Suprapubic skin (tissue), 4 donors: ENCODE measurements around the gene NEUROD6. TPM values are rescaled to one million over a fixed set of nuclear protein-coding genes. Genes with fewer than 3 reads are reported as not detected.

Source experiments
- DNase-seq, 2 donors: peaks; one replicate each; pipeline ENCODE4 v3.0.0-alpha.2; 2019; ENCODE audit warnings: low spot score in 2 of 2
- H3K27ac ChIP-seq: fragments of 200-600 bp; sonication (generic); one replicate; pipeline ENCODE4 v1.5.1; 2019
- H3K27me3 ChIP-seq: fragments of 200-600 bp; sonication (generic); one replicate; pipeline ENCODE4 v1.5.1; 2019
- H3K36me3 ChIP-seq: fragments of 200-600 bp; sonication (generic); one replicate; pipeline ENCODE4 v1.5.1; 2019
- H3K4me1 ChIP-seq: fragments of 200-600 bp; sonication (generic); one replicate; pipeline ENCODE4 v1.5.1; 2019
- H3K4me3 ChIP-seq: fragments of 200-600 bp; sonication (generic); one replicate; pipeline ENCODE4 v1.5.1; 2019; ENCODE audit warnings: mild to moderate bottlenecking
- H3K9me3 ChIP-seq: fragments of 200-600 bp; sonication (generic); one replicate; pipeline ENCODE4 v1.5.1; 2019
- CTCF ChIP-seq, 2 donors: fragments of 200-600 bp in 1 of 2; fragments of 450-650 bp in 1 of 2; sonication (generic) in 1 of 2; IDR thresholded peaks; one replicate each; pipeline ENCODE4 v1.5.1; 2016 to 2019; ENCODE audit warnings: antibody characterized with exemption in 2 of 2, mild to moderate bottlenecking in 1 of 2, moderate library complexity in 1 of 2
- EP300 ChIP-seq: sonication (generic); formaldehyde crosslinking; IDR thresholded peaks from one replicate; pipeline ENCODE4 v1.6.1; 2017; ENCODE audit warnings: antibody characterized with exemption
- POLR2A ChIP-seq, 2 donors: fragments of 450-650 bp; IDR thresholded peaks; one replicate each; pipeline ENCODE4 v1.6.1; 2017; ENCODE audit warnings: antibody characterized with exemption in 2 of 2, mild to moderate bottlenecking in 2 of 2, moderate library complexity in 2 of 2
- POLR2AphosphoS5 ChIP-seq, 3 donors: sonication (generic); formaldehyde crosslinking; IDR thresholded peaks; one replicate each; pipeline ENCODE4 v1.6.1; 2017; ENCODE audit warnings: antibody characterized with exemption in 3 of 3
- WGBS: methylation state at CpG from one replicate; pipeline ENCODE4 v1.1.5; 2018; 5-methylcytosine and 5-hydroxymethylcytosine counted together
- total RNA-seq, 4 donors: library from RNA; depleted of rRNA; stranded (reverse); fragments of >200 nt; gene quantifications; one replicate each; pipeline ENCODE4 v1.1.0, GENCODE V29; 2016

NEUROD6 gene
- total RNA-seq, 4 donors from 2014 or later = not detected

GRCh38 chr7:31362401-31362800, 21.9 kb upstream of the NEUROD6 start:
- TF ChIP-seq EP300 (no peak), POLR2AphosphoS5 (IDR thresholded peaks at IDR 0.05) (no peak), CTCF (IDR thresholded peaks at IDR 0.05) (no peak), POLR2A (IDR thresholded peaks at IDR 0.05) (no peak)

GRCh38 chr7:31358467-31358866, 17.9 kb upstream of the NEUROD6 start:
- Histone ChIP-seq H3K27me3 (no peaks in the 10 kb centered on the region), H3K4me3 (no peak overlapping the region), H3K36me3 (no peaks in the 10 kb centered on the region), H3K4me1 (no peaks in the 10 kb centered on the region), H3K27ac (no peak overlapping the region), H3K9me3 (no peaks in the 10 kb centered on the region)
- DNase-seq = no peak
- no peak for TF ChIP-seq CTCF (IDR thresholded peaks at IDR 0.05)
- no peak for TF ChIP-seq POLR2A (IDR thresholded peaks at IDR 0.05)
- no peak for TF ChIP-seq EP300
- TF ChIP-seq POLR2AphosphoS5 (IDR thresholded peaks at IDR 0.05) = no peak
- 56% methylated on average over 3 of the region's 3 CpGs for WGBS

More at GRCh38 chr7:31362401-31362800, 21.9 kb upstream of the NEUROD6 start:
- Histone ChIP-seq H3K9me3 (no peaks in the 10 kb centered on the region), H3K4me3 (no peak overlapping the region), H3K36me3 (no peaks in the 10 kb centered on the region), H3K4me1 (no peaks in the 10 kb centered on the region), H3K27me3 (no peaks in the 10 kb centered on the region), H3K27ac (no peak overlapping the region)
- DNase-seq = no peak
- WGBS = 18% methylated on average over 1 of the region's 1 CpG

DNA sequence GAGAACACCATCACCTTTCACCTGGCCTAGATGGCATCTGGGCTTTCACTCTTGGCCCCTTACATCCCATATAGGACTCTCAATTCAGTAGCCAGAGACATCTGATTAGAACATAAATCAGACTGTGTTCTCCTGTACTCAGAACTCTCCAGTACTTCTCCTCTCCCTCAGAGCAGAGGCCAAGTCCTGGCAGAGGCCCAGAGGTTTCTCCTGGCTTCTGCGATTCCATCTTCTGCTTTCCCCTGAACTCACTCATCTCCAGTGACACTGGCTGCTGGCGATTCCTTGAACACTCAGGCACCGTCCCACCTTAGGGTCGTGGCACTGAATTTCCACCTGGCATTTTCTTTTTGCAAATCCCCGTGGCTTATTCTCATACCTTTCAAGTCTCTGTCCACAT, 4.9 kb upstream of the NEUROD6 start:
- H3K9me3 ChIP-seq = no peaks in the 10 kb centered on the region
- H3K4me3 ChIP-seq = no peak overlapping the region
- no peak for TF ChIP-seq EP300
- no peak for TF ChIP-seq CTCF (IDR thresholded peaks at IDR 0.05)
- no peak for TF ChIP-seq POLR2A (IDR thresholded peaks at IDR 0.05)
- TF ChIP-seq POLR2AphosphoS5 (IDR thresholded peaks at IDR 0.05) = no peak
- peaks cover 4% of the 10 kb centered on the region for H3K27me3 ChIP-seq
- 86% methylated on average over 5 of the region's 5 CpGs for WGBS
- no peaks in the 10 kb centered on the region for H3K36me3 ChIP-seq
- DNase-seq = no peak
- H3K4me1 ChIP-seq = no peaks in the 10 kb centered on the region
- no peak overlapping the region for H3K27ac ChIP-seq

DNA sequence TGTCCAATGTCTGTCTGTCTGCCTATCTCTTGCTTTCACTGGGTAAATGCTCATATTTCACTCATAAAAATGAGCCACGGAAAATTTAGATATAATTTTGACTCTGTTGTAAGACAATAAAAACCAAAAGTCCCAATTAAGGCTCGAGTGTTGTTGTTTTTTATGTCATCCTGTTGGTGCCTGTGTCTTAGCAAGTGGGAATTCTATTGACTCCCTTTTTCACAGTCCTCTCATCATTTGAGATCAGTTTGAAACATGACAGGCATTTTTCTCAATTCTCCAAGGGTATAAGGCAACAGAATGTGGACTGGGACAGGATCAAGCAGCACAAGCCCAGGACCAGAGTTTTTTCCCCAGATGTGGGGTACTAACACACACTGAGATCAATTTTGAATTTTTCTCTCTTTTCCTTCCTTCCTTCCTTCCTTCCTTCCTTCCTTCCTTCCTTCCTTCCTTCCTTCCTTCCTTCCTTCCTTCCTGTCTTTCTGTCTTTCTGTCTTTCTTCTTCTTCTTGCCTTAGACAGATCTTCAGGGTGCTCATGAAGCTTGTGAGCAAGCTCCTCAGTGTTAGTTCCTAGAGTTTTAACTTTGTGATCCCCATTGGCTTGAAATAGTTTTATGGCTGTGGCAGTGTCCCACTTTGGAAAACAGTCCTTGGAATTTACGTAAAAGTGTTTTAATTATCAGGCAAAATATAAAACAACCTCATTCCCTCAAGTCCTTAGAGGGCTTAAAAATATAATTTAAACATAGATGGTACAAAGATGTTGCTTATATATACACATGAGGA, 3.2 kb upstream of the NEUROD6 start:
- 66% methylated on average over 3 of the region's 3 CpGs for WGBS
- no peak for DNase-seq
- Histone ChIP-seq H3K27me3 (peaks cover 9% of the 10 kb centered on the region), H3K4me1 (no peaks in the 10 kb centered on the region), H3K9me3 (no peaks in the 10 kb centered on the region), H3K4me3 (no peak overlapping the region), H3K36me3 (no peaks in the 10 kb centered on the region), H3K27ac (no peak overlapping the region)
- no peak for TF ChIP-seq EP300
- TF ChIP-seq POLR2A (IDR thresholded peaks at IDR 0.05) = no peak
- TF ChIP-seq CTCF (IDR thresholded peaks at IDR 0.05) = no peak
- TF ChIP-seq POLR2AphosphoS5 (IDR thresholded peaks at IDR 0.05) = no peak

- Histone ChIP-seq H3K4me3 (no peak overlapping the region), H3K27me3 (peaks cover 30% of the 10 kb centered on the region), H3K4me1 (peaks cover 5% of the 10 kb centered on the region), H3K36me3 (no peaks in the 10 kb centered on the region), H3K27ac (no peak overlapping the region), H3K9me3 (no peaks in the 10 kb centered on the region)
- TF ChIP-seq POLR2A (IDR thresholded peaks at IDR 0.05) = no peak
- TF ChIP-seq EP300 = no peak
- no peak for TF ChIP-seq POLR2AphosphoS5 (IDR thresholded peaks at IDR 0.05)
- TF ChIP-seq CTCF (IDR thresholded peaks at IDR 0.05) = no peak
- no peak for DNase-seq
- WGBS = 48% methylated on average over 5 of the region's 5 CpGs
These were observed 615 bp upstream of the NEUROD6 start for GRCh38 chr7:31341141-31341540.
